A549 (cell line): ENCODE data around the gene STARD13.

Experiments
- HDAC2 ChIP-seq: fragments of 200-600 bp; sonication (generic); IDR thresholded peaks from 2 replicates; pipeline ENCODE4 v1.6.1; 2016
- MAFK ChIP-seq: fragments of 450-650 bp; IDR thresholded peaks from 2 replicates; pipeline ENCODE4 v1.6.1; 2014; ENCODE audit not compliant: partially characterized antibody
- POLR2A ChIP-seq: IDR thresholded peaks from 2 replicates; pipeline ENCODE4 v1.6.1; 2012; ENCODE audit warnings: mild to moderate bottlenecking, low read length
- RFX5 ChIP-seq: fragments of 450-650 bp; IDR thresholded peaks from 2 replicates; pipeline ENCODE4 v1.7.1; 2014; ENCODE audit warnings: antibody characterized with exemption, mild to moderate bottlenecking, moderate library complexity
- ZFP36 ChIP-seq: fragments of 450-650 bp; IDR thresholded peaks from 2 replicates; pipeline ENCODE4 v1.6.1; 2014; ENCODE audit warnings: borderline replicate concordance; ENCODE audit not compliant: partially characterized antibody
- ZNF302 ChIP-seq: fragments of 250-450 bp; sonication (Bioruptor Pico); IDR thresholded peaks from 2 replicates; pipeline ENCODE4 v1.9.0; 2021; ENCODE audit warnings: inconsistent platforms, mild to moderate bottlenecking, moderate library complexity
- TF ChIP-seq, protein P1 (sequence below): IDR thresholded peaks from 2 replicates; pipeline ENCODE4 v1.6.1; 2012
- TF ChIP-seq, protein P2 (sequence below): fragments of >200 bp; sonication (Bioruptor Twin); formaldehyde crosslinking; IDR thresholded peaks from 3 replicates; pipeline ENCODE4 v1.5.1; 2016

DNA sequence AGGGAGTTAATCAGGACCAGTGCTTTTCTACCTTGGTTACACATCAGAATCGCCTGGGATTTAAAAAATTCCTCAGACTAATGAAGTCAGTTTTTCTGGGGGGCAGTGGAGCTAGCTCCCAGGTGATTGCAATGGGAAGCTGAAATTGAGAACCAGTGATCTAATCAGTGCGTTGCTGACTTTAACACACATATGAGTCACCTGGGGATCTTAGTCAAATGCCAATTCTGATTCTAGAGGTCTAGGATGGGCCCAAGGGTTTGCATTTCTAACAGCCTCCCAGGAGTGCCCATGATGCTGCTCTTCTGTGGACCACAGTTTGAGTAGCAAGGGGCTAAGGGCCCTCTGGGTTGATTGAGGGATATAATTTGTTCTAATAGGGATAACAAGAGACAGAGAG lies 214.8 kb downstream of the STARD13 start:
- TF ChIP-seq, protein P1, sequence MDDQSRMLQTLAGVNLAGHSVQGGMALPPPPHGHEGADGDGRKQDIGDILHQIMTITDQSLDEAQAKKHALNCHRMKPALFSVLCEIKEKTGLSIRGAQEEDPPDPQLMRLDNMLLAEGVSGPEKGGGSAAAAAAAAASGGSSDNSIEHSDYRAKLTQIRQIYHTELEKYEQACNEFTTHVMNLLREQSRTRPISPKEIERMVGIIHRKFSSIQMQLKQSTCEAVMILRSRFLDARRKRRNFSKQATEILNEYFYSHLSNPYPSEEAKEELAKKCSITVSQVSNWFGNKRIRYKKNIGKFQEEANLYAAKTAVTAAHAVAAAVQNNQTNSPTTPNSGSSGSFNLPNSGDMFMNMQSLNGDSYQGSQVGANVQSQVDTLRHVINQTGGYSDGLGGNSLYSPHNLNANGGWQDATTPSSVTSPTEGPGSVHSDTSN = no peak
- TF ChIP-seq, protein P2, sequence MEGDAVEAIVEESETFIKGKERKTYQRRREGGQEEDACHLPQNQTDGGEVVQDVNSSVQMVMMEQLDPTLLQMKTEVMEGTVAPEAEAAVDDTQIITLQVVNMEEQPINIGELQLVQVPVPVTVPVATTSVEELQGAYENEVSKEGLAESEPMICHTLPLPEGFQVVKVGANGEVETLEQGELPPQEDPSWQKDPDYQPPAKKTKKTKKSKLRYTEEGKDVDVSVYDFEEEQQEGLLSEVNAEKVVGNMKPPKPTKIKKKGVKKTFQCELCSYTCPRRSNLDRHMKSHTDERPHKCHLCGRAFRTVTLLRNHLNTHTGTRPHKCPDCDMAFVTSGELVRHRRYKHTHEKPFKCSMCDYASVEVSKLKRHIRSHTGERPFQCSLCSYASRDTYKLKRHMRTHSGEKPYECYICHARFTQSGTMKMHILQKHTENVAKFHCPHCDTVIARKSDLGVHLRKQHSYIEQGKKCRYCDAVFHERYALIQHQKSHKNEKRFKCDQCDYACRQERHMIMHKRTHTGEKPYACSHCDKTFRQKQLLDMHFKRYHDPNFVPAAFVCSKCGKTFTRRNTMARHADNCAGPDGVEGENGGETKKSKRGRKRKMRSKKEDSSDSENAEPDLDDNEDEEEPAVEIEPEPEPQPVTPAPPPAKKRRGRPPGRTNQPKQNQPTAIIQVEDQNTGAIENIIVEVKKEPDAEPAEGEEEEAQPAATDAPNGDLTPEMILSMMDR = no peak
- no peak for TF ChIP-seq ZFP36
- no peak for TF ChIP-seq POLR2A
- TF ChIP-seq RFX5 = no peak
- no peak for TF ChIP-seq MAFK
- TF ChIP-seq HDAC2 = no peak
- TF ChIP-seq ZNF302 (CRISPR knock-in tag) = no peak
